CD4-positive, alpha-beta T cell treated with Interleukin-4 for 4 hours (primary cell): Measurements from ENCODE around the gene GPR161.

Source experiments
- DNase-seq: peaks from one replicate; pipeline ENCODE4 v3.0.0-alpha.2; 2020

GPR161 gene

DNA sequence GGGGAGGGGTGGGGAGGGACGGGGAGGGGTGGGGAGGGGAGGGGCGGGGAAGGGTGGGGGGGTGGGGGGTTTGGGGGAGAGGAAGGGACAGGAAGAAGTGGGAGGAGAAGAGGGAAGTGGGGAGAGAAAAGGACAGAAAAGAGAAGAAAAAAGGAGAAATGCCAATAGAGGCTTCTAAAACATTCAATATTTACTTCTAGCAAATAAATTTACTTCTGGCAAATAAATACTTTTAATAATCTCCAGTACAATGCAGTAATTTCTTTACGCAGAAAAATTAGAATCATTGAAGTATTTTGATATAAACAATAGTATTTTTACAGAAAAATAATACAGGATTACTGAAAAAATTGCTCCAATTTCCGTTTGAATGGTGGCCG lies 9.4 kb upstream of the GPR161 start:
- DNase-seq = no peak

- DNase-seq = peak; percentile 79
Measured at GRCh38 chr1:168145184-168146159, 8.7 kb upstream of the GPR161 start.

DNA sequence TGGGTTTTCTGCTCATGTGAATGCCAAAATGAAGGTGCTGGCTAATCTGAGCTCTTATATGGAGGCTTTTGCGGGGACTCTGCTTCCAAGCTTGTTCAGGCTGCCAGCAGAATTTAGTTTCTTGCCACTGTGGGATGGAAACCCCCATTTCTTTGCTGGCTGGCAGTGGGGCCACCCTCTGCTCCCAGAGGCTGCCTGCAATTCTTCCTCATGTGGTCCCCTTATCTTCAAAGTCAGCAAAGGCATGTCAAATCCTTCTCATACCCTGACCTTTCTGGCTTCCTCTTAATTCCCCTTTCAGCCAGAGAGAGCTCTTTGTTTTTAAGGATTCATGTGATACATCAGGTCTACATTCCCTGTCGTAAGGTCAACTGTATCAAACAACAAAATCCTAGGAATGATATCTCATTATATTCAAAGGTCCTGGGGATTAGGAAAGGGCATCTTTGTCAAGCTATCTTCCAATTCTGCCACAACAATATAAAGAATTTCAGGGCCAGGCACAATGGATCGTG lies 5.2 kb upstream of the GPR161 start:
- no peak for DNase-seq

- no peak for DNase-seq
Measured at GRCh38 chr1:168139070-168139469, 2.3 kb upstream of the GPR161 start.

GRCh38 chr1:168138134-168138533 lies 1.4 kb upstream of the GPR161 start:
- DNase-seq = no peak

DNA sequence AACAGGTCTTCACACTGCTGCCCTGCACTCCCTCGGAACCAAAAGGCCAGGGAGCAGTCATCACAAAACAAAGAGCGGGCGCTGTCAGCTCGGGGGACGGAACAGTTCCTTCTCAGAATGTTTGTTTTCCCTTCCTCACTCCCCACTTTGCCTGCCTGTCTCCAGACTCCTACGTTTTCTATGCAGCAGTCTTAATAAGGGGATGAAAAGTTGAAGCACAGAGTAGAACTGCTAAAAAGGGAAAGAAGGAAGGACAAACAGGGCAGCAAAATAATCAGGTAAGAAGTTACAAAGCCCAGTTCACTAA lies 738 bp upstream of the GPR161 start:
- DNase-seq = no peak

- DNase-seq = no peak
Measured at GRCh38 chr1:168135921-168136708, 615 bp downstream of the GPR161 start.

- DNase-seq = no peak
Measured at GRCh38 chr1:168135116-168135920, 1.4 kb downstream of the GPR161 start.

- no peak for DNase-seq
Measured at GRCh38 chr1:168134642-168135041, 2.1 kb downstream of the GPR161 start.

DNA sequence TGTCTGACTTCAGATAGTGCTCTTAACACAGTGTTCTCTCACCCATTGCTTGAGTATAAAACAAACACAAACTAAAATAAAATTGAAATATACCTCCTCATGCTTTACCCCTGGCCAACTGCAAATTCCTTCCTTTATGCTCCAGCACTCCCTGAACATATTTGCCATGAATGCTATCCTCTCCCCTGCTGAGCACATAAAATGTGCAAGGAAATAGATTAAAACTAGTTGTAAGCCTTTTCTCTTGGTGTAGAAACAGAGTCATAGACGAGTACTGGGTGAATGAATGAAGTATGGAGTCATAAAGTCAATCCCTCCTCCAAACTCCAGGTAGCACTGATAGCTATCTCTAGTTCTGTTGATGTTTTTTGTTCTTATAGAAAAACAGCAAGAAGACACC lies 2.6 kb downstream of the GPR161 start:
- DNase-seq = no peak

DNA sequence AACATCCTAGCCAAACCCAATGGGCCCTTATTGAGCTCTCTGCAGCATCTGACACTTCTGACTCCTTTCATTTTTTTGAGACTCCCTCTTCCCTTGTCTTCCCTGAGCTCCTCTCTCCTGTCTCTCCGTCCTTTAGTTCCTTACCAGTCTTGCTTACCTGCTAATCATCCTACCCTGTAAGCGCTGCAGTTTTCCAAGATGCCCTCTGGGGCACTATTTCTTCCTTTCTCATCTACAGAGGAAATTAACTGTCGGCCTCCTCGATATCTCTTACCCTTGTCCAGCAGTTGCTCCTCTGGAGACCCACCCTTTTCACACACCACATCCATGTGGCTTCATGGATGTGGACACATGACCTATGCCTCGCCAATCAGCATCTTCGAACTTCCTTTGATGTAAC lies 6.8 kb downstream of the GPR161 start:
- DNase-seq = no peak

- DNase-seq = no peak
Measured at GRCh38 chr1:168127503-168127902, 9.2 kb downstream of the GPR161 start.

- no peak for DNase-seq
Measured at GRCh38 chr1:168125051-168125450, 11.7 kb downstream of the GPR161 start.

DNA sequence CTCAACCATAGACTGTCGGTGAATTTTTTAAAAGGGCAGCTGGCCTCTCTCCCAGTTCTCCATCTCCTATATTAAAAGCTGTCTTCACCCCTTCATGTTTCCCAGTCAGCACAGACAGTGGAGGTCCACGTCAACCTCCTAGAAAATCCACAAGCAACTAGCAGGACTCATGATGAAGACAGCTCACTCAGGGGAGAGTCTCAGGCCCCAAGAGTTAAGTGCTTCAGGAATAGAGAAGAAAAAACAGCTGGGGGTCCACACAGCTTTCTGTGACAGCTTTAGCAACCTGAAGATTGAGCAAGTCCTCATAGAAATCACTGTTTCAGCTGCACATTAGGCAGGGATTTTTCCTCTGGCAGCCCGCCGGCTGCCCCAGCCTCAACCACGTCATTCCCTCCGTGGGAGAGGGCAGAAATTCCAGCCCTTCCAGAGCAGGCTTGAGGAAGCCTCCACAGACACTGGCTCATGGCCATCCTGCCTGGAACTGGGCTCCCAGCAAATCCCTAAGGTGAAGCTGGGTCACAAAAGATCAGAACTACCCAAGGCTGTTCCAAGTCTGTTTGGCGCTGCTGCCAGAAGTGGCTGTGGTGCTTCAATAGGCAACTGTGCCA lies 15.2 kb downstream of the GPR161 start:
- no peak for DNase-seq

GRCh38 chr1:168119750-168120149 lies 17.0 kb downstream of the GPR161 start:
- no peak for DNase-seq

DNA sequence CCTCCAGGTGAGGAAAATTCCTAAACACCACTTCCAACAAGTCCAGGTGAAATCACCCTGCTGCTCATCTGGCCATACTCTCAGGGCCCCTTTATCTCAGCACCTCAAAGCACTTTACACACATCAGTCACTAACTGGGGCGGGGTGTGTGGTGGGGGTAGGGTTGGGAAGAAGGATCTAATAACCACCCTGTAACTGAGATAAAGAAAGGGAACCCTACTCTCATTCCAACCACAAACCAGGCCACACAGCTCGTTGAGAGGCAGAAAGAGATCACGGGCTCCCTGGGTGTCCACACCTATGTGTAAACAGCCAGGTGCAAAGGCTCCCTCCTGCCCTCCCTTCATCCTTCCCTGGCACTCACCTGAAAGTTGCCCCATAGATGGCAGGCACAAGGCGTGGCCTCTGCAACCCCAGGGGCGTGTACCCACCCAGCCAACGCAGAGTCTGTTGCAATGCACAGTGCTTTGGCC lies 20.4 kb downstream of the GPR161 start:
- no peak for DNase-seq

GRCh38 chr1:168114845-168115244 lies 21.9 kb downstream of the GPR161 start:
- DNase-seq = no peak

DNA sequence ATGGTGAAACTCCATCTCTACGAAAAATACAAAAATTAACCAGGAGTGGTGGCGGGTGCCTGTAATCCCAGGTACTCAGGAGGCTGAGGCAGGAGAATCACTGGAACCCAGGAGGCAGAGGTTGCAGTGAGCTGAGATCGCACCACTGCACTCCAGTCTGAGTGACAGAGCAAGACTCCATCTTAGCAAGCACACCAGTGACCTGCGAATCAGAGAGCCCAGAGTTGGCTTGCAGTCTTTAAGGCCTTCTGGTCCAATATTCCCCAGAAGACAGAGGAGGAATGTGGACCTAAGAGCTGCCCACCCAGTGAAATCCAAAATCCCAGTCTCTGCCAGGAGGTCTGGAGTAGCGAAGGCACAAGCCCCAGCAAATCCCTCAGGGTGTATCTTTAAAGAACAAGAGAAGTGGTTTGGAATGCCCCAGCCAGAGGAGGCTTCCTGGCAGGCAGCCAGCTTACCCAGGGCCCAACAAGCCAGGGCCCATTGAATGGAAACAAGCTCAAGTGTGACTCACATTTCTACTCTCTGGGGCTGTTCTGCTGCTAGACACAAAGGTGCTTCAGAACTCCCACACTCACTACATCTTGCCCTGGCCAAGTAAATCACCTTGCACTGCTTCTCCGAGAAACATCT lies 23.9 kb downstream of the GPR161 start:
- no peak for DNase-seq

DNA sequence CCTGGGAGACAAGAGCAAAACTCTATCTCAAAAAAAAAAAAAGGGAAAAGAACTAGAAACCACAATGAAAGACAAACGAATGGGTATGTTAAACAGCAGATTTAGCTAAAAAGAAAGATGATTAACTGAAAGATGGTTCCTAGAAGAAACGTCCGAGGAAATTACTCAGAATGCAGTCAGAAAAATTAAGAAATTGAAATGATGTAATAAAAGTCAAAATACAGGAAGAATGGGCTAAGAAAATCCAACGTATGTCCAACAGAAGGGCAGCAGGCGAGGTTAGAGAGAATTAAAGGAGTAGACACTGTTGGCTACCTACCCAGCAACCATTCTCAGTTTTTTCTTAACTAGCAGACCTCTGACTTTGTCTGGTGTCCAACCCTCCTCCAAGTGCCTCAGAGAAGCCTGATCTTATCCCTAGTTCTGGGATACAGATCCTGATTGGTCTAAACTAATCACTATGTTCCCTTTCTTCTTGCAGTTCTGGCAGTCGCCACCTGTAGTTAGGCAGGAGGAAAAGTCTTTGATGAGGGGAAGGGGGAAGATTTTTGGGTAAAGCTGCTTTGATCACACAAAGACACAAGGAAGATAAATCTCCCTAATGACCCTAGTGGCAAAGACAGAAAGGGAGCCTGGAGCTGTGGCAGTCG lies 25.7 kb downstream of the GPR161 start:
- no peak for DNase-seq

- DNase-seq = no peak
Measured at GRCh38 chr1:168106274-168106673, 30.5 kb downstream of the GPR161 start.

DNA sequence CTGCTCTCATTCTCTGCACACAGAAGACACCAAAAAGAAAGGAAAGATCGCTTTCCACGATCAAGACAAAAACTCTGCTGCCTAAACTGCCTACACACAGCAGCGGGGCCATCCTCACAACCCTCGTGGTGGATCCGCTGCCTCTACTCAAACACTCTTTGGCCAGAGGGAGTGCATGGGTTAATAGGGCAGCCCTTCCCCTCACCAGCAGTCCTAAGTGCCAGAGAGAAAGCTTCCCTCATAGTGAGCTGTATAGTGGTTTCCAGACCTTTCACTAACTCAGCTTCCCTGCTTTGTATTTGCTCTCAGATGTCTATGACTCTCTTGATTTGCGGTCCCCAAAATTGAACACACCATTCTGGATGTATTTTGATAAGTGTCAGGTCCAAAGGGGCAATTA lies 30.9 kb downstream of the GPR161 start:
- no peak for DNase-seq

- DNase-seq = no peak
Measured at GRCh38 chr1:168104535-168104934, 32.2 kb downstream of the GPR161 start.
